HG03060 (cell line): ENCODE results near the gene EIF4G3.
"Not testable (repeated sequence)": the region's sequence is repeated elsewhere in the genome, so short reads cannot be mapped to it uniquely, and the experiment has no call there.

Experiments
- ATAC-seq: cut with Tn5 transposase; IDR thresholded peaks from one replicate; pipeline ENCODE4 v1.9.1; 2021; ENCODE audit warnings: low read depth, moderate number of reproducible peaks; ENCODE audit not compliant: unreplicated experiment

Gene EIF4G3

GRCh38 chr1:21117159-21117558 is 59.5 kb downstream of the EIF4G3 start:
- no peak for ATAC-seq

- no peak for ATAC-seq
Observed at GRCh38 chr1:21115098-21115760, 61.5 kb downstream of the EIF4G3 start.

DNA sequence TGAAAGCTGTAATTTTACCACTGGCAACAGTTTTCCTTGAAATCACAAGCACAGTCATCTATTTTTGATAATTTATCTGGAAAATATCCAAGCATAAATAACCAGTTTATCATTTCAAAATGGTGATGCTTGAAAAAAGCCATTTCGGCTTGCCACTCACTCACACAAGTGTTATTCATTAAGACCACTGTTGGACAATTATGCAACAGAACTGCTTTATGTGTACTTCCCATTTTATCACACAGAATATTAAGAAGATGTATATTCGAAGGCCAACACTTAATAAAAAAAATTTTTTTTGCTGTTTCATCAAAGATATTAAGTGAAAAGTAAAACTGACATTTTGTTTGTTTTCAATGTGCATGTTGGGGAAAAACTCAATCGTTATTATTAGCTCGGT is 62.3 kb downstream of the EIF4G3 start:
- ATAC-seq, result no peak

DNA sequence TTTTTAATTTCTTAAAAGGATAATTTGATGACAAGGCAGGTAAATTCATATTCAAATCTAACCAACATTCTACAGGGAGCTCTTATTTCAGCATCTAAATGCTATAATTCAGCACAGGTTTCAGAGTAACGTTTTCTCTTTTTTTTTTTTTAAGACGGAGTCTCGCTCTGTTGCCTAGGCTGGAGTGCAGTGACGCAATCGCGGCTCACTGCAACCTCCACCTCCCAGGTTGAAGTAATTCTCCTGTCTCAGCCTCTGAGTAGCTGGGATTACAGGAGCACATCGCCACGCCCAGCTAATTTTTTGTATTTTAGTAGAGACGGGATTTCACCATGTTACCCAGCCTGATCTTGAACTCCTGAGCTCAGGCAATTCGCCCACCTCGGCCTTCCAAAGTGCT is 66.5 kb downstream of the EIF4G3 start:
- no peak for ATAC-seq

DNA sequence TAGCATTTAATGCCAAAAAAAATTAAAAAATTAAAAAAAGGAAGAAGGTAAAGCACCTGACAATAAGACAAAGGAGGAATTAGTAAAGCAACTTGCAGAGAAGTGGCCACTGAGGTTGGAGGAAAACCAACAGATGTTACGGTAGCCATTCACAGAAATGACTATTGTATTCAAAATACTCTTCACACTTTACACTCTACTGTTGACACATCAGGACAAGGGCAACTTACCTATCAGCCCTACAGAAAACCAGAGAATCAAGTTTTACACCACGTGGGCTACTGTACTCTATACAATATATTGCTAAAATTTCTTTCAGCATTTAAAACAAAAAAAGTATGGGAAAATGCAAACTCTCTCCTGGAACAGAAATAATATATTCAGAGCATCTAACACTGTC is 70.0 kb downstream of the EIF4G3 start:
- ATAC-seq, result no peak

GRCh38 chr1:21106238-21106637 is 70.5 kb downstream of the EIF4G3 start:
- no peak for ATAC-seq

- ATAC-seq, result no peak
Observed at GRCh38 chr1:21105807-21106206, 70.9 kb downstream of the EIF4G3 start.

GRCh38 chr1:21104683-21105082 is 72.0 kb downstream of the EIF4G3 start:
- no peak for ATAC-seq

- no peak for ATAC-seq
Observed at GRCh38 chr1:21100481-21100921, 76.2 kb downstream of the EIF4G3 start.

DNA sequence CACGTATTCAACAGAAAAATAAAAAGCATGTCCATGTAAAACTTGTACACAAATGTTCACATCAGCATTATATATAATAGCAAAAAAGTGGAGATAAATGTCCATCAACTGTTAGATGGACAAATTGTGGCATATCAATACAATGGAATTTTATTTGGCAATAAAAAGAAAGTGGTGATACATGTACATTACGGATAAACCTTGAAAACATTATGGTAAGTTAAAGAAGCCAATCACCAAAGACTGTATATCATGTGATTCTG is 76.9 kb downstream of the EIF4G3 start:
- ATAC-seq, result no peak

GRCh38 chr1:21099034-21099868 is 77.4 kb downstream of the EIF4G3 start:
- no peak for ATAC-seq

DNA sequence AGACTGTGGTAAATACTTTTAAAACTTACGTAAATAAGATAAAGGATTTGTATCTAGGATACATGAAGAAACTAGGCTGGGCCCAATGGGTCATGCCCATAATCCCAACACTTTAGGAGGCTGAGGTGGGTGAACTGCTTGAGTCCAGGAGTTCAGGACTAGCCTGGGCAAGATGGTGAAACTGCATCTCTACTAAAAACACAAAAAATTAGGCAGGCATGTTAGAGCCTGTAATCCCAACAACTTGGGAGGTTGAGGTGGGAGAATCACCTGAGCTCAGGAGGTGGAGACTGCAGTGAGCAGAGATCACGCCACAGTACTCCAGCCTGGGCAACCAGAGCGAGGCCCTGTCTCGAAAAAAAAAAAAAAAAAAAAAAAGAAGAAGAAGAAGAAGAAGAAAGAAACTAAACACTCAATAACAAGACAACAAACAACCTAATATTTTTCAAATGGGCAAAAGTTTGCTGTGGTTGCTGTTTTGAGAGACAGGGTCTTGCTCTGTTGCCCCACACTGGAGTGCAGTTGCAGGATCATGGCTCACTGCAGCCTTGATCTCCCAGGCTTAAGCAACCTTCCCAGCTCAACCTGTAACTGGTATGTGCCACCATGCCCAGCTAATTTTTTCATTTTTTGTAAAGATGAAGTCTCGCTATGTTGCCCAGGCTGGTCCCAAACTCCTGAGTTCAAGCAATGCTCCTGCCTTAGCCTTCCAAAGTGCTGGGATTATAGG is 78.3 kb downstream of the EIF4G3 start:
- ATAC-seq, result no peak

DNA sequence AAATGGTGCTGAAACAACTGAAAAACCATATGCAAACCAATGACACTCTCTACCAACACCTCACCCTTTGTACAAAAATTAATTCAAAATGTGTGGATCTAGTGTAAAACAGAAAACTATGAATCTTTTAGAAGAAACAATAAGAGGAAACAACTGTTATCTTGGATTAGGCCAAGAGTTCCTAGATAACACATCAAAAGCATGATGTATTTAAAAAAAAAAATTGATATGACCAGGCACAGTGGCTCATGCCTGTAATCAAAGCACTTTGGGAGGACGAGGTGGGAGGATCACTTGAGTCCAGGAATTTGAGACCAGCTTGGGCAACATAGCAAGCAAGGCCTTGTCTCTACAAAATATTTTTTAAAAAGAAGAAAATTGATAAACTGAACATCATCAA is 79.0 kb downstream of the EIF4G3 start:
- no peak for ATAC-seq

GRCh38 chr1:21095976-21096375 is 80.7 kb downstream of the EIF4G3 start:
- no peak for ATAC-seq

GRCh38 chr1:21094282-21094681 is 82.4 kb downstream of the EIF4G3 start:
- not testable (repeated sequence) for ATAC-seq

GRCh38 chr1:21093271-21093958 is 83.3 kb downstream of the EIF4G3 start:
- not testable (repeated sequence) for ATAC-seq

GRCh38 chr1:21092545-21092944 is 84.2 kb downstream of the EIF4G3 start:
- ATAC-seq, result not testable (repeated sequence)

DNA sequence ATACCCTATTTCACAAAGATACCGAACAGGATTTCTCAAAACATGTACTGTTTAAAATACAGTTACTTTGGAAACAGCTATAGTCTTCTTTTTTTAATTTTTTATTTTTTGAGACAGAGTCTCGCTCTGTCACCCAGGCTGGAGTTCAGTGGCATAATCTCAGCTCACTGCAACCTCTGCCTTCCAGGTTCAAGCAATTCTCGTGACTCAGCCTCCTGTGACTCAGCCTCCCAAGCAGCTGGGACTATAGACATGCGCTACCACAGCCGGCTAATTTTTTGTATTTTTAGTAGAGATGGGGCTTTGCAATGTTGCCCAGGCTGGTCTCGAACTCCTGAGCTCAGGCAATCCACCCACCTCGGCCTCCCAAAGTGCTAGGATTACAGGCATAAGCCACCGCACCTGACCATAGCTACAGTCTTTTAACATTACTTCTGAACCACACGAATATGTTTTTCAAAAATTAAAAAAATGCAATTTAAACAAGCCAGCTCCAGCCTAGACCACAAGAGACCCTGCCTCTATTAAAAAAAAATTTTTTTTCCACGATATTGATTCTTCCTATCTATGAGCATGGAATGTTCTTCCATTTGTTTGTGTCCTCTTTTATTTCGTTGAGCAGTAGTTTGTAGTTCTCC is 85.5 kb downstream of the EIF4G3 start:
- ATAC-seq, result not testable (repeated sequence)

DNA sequence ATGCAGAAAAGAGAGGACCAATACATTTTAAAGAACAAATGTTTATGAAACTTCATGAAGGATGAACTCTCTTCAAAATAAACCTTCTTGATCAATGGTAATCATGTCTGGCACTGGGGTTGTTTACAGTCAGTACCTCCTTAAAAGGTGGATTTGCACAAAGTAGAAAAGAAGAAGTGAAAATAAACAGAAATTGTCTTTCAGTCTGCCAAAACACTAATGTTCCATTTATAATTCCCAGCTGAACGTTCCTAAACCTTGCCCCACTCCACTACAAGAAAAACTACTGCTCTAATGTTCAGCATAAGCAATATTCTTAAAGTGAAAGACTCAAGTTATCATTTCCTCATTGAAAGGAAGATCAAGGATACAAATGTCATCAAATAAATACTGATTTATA is 86.2 kb downstream of the EIF4G3 start:
- no peak for ATAC-seq

DNA sequence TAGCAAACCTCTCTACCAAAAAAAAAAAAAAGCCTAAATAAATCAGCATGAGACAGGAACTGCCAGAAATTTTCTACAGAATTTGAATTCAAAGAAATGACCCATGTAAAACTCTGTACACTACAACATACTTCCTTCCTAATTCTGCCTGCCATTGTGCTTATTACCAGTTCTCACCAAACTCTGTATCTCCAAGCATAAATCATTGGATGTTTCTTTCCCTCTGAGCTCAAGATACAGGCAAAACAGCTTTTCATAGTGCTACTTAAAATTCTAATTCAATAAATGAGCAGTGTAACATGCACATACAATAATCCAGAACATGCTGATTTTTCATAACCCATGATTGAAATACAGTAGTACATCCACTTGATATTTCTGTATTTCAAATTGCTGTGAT is 87.0 kb downstream of the EIF4G3 start:
- ATAC-seq, result no peak

- ATAC-seq, result no peak
Observed at GRCh38 chr1:21089299-21089698, 87.4 kb downstream of the EIF4G3 start.
